Natural killer cell (primary cell): ENCODE measurements around the gene C18orf63. TPM values are rescaled to one million over a fixed set of nuclear protein-coding genes. Genes with fewer than 3 reads are reported as not detected.

ENCODE experiments used
- ATAC-seq, 3 donors: fragments of 150-1000 bp in 2 of 3; fragments of 200-7000 bp in 1 of 3; cut with Tn5 transposase; 1 replicate in 1 of 3; 2 replicates in 2 of 3; pipeline ENCODE4 v1.10.0; 2021; ENCODE audit warnings: mild to moderate bottlenecking in 2 of 3, moderate library complexity in 2 of 3
- DNase-seq, 2 donors: peaks; one replicate each; pipeline versions ENCODE4 v3.0.0 to v3.0.0-alpha.2; 2013 to 2021; ENCODE audit warnings: mixed read lengths in 1 of 2
- H3K27ac ChIP-seq: one replicate; pipeline ENCODE4 v1.5.1; 2013; ENCODE audit warnings: mild to moderate bottlenecking, low read length
- H3K27me3 ChIP-seq: one replicate; pipeline ENCODE4 v1.6.1; 2013; ENCODE audit warnings: low read length; ENCODE audit not compliant: control insufficient read depth, insufficient read depth
- H3K36me3 ChIP-seq: one replicate; pipeline ENCODE4 v1.6.1; 2013; ENCODE audit warnings: low read length; ENCODE audit not compliant: control insufficient read depth, insufficient read depth
- H3K4me1 ChIP-seq: one replicate; pipeline ENCODE4 v1.6.1; 2013; ENCODE audit warnings: low read length; ENCODE audit not compliant: control insufficient read depth, insufficient read depth
- H3K4me3 ChIP-seq: one replicate; pipeline ENCODE4 v1.5.1; 2013; ENCODE audit warnings: low read length
- H3K9me3 ChIP-seq: one replicate; pipeline ENCODE4 v1.6.1; 2013; ENCODE audit warnings: low read length; ENCODE audit not compliant: control insufficient read depth, insufficient read depth
- H3K27ac Mint-ChIP-seq, 2 donors: one replicate each; pipeline ENCODE4 v1.8.0; 2022; ENCODE audit warnings: mild to moderate bottlenecking in 2 of 2, mixed read lengths in 2 of 2, moderate library complexity in 1 of 2
- H3K27me3 Mint-ChIP-seq, 2 donors: one replicate each; pipeline ENCODE4 v1.8.0; 2022; ENCODE audit warnings: low read depth in 2 of 2, mixed read lengths in 2 of 2
- H3K36me3 Mint-ChIP-seq: one replicate; pipeline ENCODE4 v1.8.0; 2022; ENCODE audit warnings: mixed read lengths
- H3K4me1 Mint-ChIP-seq, 2 donors: one replicate each; pipeline ENCODE4 v1.8.0; 2022; ENCODE audit warnings: mixed read lengths in 2 of 2
- H3K4me3 Mint-ChIP-seq: one replicate; pipeline ENCODE4 v1.8.0; 2022; ENCODE audit warnings: mild to moderate bottlenecking, moderate library complexity, mixed read lengths
- H3K9me3 Mint-ChIP-seq, 2 donors: one replicate each; pipeline ENCODE4 v1.8.0; 2022; ENCODE audit warnings: mixed read lengths in 2 of 2
- CTCF ChIP-seq: fragments of 200-600 bp; IDR thresholded peaks from one replicate; pipeline ENCODE4 v1.8.0; 2022; ENCODE audit warnings: antibody characterized with exemption
- WGBS: methylation state at CpG from one replicate; pipeline ENCODE4 v1.1.7; 2013; ENCODE audit warnings: missing lambda C conversion rate; ENCODE audit not compliant: insufficient coverage; 5-methylcytosine and 5-hydroxymethylcytosine counted together
- intact Hi-C: fragments of 100-400 bp; cut with micrococcal nuclease; formaldehyde crosslinking; loops from one replicate; pipeline ENCODE4 v1.14.2; 2022
- total RNA-seq, 4 donors: library from RNA; stranded (reverse); fragments of 120-200 nt in 1 of 4; gene quantifications; one replicate each; pipeline versions ENCODE4 v1.2.3 to v1.2.4, GENCODE V29; 2013 to 2022

C18orf63 gene
- total RNA-seq, 3 donors from 2014 or later (not counting 1 experiment from before 2014, with no cell fraction given) = not detected

DNA sequence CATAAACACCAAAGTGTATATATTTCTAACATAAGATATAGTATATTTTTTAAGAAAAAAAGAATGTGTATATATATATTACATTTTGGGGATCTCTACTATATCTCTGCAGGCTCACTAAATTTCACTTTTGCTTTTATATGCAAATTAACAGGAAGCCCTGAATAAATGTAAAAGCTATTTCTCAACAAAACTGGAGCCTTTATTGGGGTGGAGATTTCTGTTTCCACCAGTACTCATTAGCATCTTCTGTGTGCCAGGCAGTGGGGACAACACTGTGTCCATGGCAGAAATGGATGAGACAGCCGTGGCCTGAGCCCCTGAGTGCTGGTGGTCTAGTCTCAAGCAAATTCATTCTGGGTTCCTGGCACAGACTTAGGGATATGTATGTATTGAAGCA is 41.3 kb downstream of the C18orf63 start:
- no peak overlapping the region for H3K4me3 Mint-ChIP-seq

DNA sequence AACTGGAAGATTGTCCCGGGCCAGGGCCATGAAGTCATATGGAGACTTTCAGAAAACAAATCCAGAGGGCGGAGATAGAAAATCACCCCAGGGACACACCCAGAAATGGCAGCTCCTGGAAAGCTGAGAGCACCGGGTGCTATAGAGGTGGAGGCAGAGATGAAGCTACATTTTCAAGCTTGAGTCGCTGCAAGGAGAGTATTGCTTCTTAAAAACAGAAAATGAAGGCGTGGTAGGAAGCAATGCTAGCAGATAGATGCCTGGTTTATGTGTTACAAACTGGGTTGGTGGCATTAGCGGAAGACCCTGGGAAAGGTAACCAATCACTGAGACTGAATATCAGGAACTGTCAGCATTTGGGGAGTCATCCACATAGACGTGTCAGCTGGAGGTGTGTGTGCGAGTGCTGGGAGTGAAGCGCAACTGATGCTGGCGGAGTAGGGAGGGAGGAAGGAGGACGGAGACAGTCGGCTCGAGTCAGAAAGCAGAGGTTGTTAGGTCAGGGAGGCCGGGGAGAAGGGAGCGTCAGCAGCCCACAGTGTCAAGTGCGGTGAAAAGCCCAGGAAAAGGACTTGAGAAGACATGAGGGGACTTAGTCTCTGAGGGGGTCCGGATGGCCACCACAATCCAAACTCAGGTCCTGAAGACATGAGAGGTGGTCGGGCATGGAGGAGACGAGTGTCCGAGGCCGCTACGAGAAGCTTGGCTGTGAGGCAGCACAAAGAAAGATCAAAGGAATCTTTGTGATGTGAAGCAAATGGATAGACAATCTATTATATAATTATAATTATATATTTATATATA is 45.4 kb downstream of the C18orf63 start:
- Histone ChIP-seq H3K4me3 (no peak overlapping the region), H3K27me3 (no peaks in the 10 kb centered on the region), H3K9me3 (no peaks in the 10 kb centered on the region), H3K4me1 (no peaks in the 10 kb centered on the region), H3K36me3 (no peaks in the 10 kb centered on the region), H3K27ac (no peak overlapping the region)
- Mint-ChIP-seq H3K4me3 (no peak overlapping the region), H3K4me1 (peaks cover 0 to 5% of the 10 kb centered on the region in 2 donors), H3K36me3 (no peaks in the 10 kb centered on the region), H3K9me3 (no peaks in the 10 kb centered on the region), H3K27ac (no peak overlapping the region), H3K27me3 (peaks cover 10 to 15% of the 10 kb centered on the region in 2 donors)
- intact Hi-C loops = no loop called here
- WGBS = 91% methylated on average over 22 of the region's 22 CpGs
- TF ChIP-seq CTCF = no peak
- ATAC-seq = no peak
- DNase-seq = no peak

More for the DNA sequence above, 41.3 kb downstream of the C18orf63 start:
- Mint-ChIP-seq H3K27ac (no peak overlapping the region), H3K36me3 (no peaks in the 10 kb centered on the region), H3K27me3 (peaks cover 10 to 15% of the 10 kb centered on the region in 2 donors), H3K4me1 (peaks cover 0 to 5% of the 10 kb centered on the region in 2 donors), H3K9me3 (no peaks in the 10 kb centered on the region)
- H3K36me3 ChIP-seq = no peaks in the 10 kb centered on the region
- TF ChIP-seq CTCF = no peak
- no peak for DNase-seq
- intact Hi-C loops = no loop called here
- H3K9me3 ChIP-seq = no peaks in the 10 kb centered on the region
- no peak overlapping the region for H3K4me3 ChIP-seq
- H3K27me3 ChIP-seq = peaks cover 2% of the 10 kb centered on the region
- H3K27ac ChIP-seq = no peak overlapping the region
- no peak for ATAC-seq
- WGBS = 70% methylated on average over 1 of the region's 1 CpG
- no peaks in the 10 kb centered on the region for H3K4me1 ChIP-seq

DNA sequence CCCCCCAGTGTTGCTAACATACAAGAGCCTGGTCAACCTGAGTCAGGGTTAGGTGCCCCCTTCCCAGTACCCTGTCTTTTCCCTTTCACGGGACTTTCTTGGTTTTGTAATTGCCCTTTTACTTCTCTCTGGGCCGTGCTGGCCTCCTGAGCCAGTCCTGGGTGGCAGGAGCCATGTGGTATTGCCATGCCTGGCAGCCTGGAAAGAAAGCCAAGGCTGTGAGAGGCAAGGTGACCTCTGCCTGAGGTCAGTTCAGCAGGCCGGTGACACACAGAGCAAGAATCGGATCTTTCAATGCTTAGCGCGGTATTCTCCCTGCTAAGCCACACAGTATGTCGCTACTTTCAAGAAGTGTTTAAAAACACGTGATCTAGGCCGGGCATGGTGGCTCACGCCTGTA is 52.3 kb downstream of the C18orf63 start:
- Mint-ChIP-seq H3K9me3 (no peaks in the 10 kb centered on the region), H3K4me1 (peaks cover 0 to 9% of the 10 kb centered on the region in 2 donors), H3K27me3 (peaks cover 15 to 19% of the 10 kb centered on the region in 2 donors), H3K4me3 (no peak overlapping the region), H3K27ac (no peak overlapping the region), H3K36me3 (no peaks in the 10 kb centered on the region)
- no peak for TF ChIP-seq CTCF
- ATAC-seq (no peak), DNase-seq (no peak)
- 93% methylated on average over 10 of the region's 10 CpGs for WGBS
- H3K27ac ChIP-seq = no peak overlapping the region
- H3K9me3 ChIP-seq = no peaks in the 10 kb centered on the region
- H3K4me1 ChIP-seq = peaks cover 3% of the 10 kb centered on the region
- no peaks in the 10 kb centered on the region for H3K36me3 ChIP-seq
- intact Hi-C loops = no loop called here
- H3K27me3 ChIP-seq = no peaks in the 10 kb centered on the region
- no peak overlapping the region for H3K4me3 ChIP-seq
